ENCODE results near the gene VNN1. TPM values are rescaled to one million over a fixed set of nuclear protein-coding genes. Genes with fewer than 3 reads are reported as not detected.
"Not testable (repeated sequence)": the region's sequence is repeated elsewhere in the genome, so short reads cannot be mapped to it uniquely, and the experiment has no call there.

VNN1 gene
- total RNA-seq, 1 experiment from 2014 or later: not detected

GRCh38 chr6:132715881-132716637 lies 2.2 kb upstream of the VNN1 start:
- Histone ChIP-seq H3K27me3 (ENCODE audit: low read length) (no peaks in the 10 kb centered on the region), H3K4me2 (ENCODE audit: low read depth, low read length, poor library complexity, severe bottlenecking) (no peak overlapping the region), H3K27ac (ENCODE audit: low read length) (no peak overlapping the region), H3K4me3 (ENCODE audit: low read length) (no peak overlapping the region), H3K79me2 (ENCODE audit: low read length) (no peaks in the 10 kb centered on the region), H2AFZ (ENCODE audit: low read length) (no peak overlapping the region), H3K9ac (ENCODE audit: low read length) (no peak overlapping the region), H3K36me3 (ENCODE audit: insufficient read depth, low read length) (no peaks in the 10 kb centered on the region), H3K9me2 (replicated peaks; ENCODE audit: insufficient read depth, low read length) (no peaks in the 10 kb centered on the region), H3K4me1 (ENCODE audit: low read length) (peaks cover 9% of the 10 kb centered on the region), H4K20me1 (ENCODE audit: insufficient read depth, low read depth, low read length) (no peaks in the 10 kb centered on the region), H3K9me3 (ENCODE audit: low read length) (no peaks in the 10 kb centered on the region)
- DNase-seq: no peak

DNA sequence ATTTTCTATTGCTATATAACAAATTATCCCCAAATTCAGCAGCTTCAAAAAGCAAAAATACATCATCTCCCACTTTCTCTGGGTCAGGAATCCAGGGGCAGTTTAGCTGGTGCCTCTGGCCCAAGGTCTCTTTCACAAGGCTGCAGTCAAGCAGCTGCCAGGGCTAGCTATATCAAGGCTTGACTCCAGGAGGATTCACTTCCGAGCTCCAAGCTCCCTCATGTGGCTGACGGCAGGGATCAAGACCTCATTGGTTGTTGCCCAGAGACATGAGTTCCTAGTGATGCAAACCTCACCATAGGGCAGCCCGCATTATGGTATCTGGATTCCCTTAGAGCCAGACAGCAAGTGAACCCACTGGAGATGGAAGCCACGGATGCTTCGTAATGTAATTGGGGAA lies 1.3 kb upstream of the VNN1 start:
- Histone ChIP-seq H3K4me1 (ENCODE audit: low read length) (peaks cover 9% of the 10 kb centered on the region), H2AFZ (ENCODE audit: low read length) (no peak overlapping the region), H3K36me3 (ENCODE audit: insufficient read depth, low read length) (no peaks in the 10 kb centered on the region), H3K27ac (ENCODE audit: low read length) (no peak overlapping the region), H3K27me3 (ENCODE audit: low read length) (no peaks in the 10 kb centered on the region), H3K4me3 (ENCODE audit: low read length) (no peak overlapping the region), H3K79me2 (ENCODE audit: low read length) (no peaks in the 10 kb centered on the region), H3K9me3 (ENCODE audit: low read length) (no peaks in the 10 kb centered on the region), H3K9me2 (replicated peaks; ENCODE audit: insufficient read depth, low read length) (no peaks in the 10 kb centered on the region), H3K4me2 (ENCODE audit: low read depth, low read length, poor library complexity, severe bottlenecking) (no peak overlapping the region), H3K9ac (ENCODE audit: low read length) (no peak overlapping the region), H4K20me1 (ENCODE audit: insufficient read depth, low read depth, low read length) (no peaks in the 10 kb centered on the region)
- no peak for DNase-seq

DNA sequence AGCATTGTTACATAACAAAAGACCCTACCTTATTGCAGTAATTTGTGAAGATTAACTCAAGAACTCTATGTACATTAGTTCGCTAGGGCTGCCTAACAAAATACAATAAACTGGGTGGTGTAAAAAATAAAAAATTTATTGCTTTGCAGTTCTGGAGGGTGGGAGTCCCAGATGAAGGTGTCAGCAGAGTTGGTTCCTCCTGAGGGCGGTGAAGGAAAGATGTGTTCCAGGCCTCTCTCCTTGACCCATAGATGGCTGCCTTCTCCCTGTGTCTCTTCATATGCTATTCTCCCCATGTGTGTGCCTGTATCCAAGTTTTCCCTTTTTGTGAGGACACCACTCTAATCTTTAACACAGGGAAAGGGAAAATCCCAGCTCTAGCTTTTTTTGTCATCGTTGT lies 305 bp upstream of the VNN1 start:
- Histone ChIP-seq H3K27me3 (ENCODE audit: low read length) (no peaks in the 10 kb centered on the region), H3K79me2 (ENCODE audit: low read length) (no peaks in the 10 kb centered on the region), H3K9ac (ENCODE audit: low read length) (no peak overlapping the region), H3K9me2 (replicated peaks; ENCODE audit: insufficient read depth, low read length) (no peaks in the 10 kb centered on the region), H3K27ac (ENCODE audit: low read length) (no peak overlapping the region), H2AFZ (ENCODE audit: low read length) (no peak overlapping the region), H3K4me3 (ENCODE audit: low read length) (no peak overlapping the region), H3K4me1 (ENCODE audit: low read length) (peaks cover 9% of the 10 kb centered on the region), H4K20me1 (ENCODE audit: insufficient read depth, low read depth, low read length) (no peaks in the 10 kb centered on the region), H3K4me2 (ENCODE audit: low read depth, low read length, poor library complexity, severe bottlenecking) (no peak overlapping the region), H3K36me3 (ENCODE audit: insufficient read depth, low read length) (no peaks in the 10 kb centered on the region), H3K9me3 (ENCODE audit: low read length) (no peaks in the 10 kb centered on the region)
- no peak for DNase-seq

DNA sequence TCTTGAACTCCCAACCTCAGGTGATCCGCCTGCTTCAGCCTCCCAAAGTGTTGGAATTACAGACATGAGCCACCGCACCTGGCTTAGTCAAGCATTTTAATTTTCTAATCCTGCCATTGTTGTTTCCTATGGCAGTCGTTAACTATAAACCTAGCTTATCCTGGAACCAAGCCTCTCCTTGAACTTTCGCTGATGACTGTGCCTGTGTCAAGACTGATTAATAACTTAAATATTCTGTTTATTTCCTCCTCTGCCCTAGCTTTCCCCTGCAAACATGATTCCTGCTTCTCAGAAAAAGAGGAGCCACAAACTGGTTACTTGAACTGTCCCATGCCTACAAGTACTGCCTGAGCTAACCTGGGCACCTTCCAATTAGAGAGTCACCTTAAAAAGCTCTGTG lies 1.5 kb downstream of the VNN1 start:
- Histone ChIP-seq H3K79me2 (ENCODE audit: low read length) (no peaks in the 10 kb centered on the region), H3K4me2 (ENCODE audit: low read depth, low read length, poor library complexity, severe bottlenecking) (no peak overlapping the region), H3K4me3 (ENCODE audit: low read length) (no peak overlapping the region), H2AFZ (ENCODE audit: low read length) (no peak overlapping the region), H3K27ac (ENCODE audit: low read length) (no peak overlapping the region), H3K9me3 (ENCODE audit: low read length) (no peaks in the 10 kb centered on the region), H3K36me3 (ENCODE audit: insufficient read depth, low read length) (no peaks in the 10 kb centered on the region), H3K9me2 (replicated peaks; ENCODE audit: insufficient read depth, low read length) (no peaks in the 10 kb centered on the region), H3K27me3 (ENCODE audit: low read length) (no peaks in the 10 kb centered on the region), H4K20me1 (ENCODE audit: insufficient read depth, low read depth, low read length) (no peaks in the 10 kb centered on the region), H3K4me1 (ENCODE audit: low read length) (peaks cover 12% of the 10 kb centered on the region), H3K9ac (ENCODE audit: low read length) (no peak overlapping the region)
- DNase-seq: no peak

DNA sequence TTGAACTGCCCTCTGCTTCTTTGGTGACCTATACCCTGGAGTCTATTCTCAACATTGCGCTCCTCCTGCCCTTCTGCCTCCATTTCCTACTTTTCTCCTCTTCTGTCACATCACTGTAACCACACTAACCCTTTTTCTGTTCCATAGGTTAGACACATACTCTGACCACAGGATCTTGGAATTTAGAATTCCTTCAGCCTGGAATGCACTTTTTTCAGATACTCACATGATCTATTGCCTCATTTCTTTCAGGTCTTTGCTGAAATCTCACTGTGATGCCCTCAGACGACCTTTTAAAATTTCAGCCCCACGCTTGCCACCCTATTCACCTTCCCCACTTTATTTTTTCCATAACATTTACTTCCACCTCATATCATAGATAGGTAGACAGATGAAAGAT lies 5.1 kb downstream of the VNN1 start:
- no peak for DNase-seq
- Histone ChIP-seq H3K4me2 (ENCODE audit: low read depth, low read length, poor library complexity, severe bottlenecking) (no peak overlapping the region), H3K4me1 (ENCODE audit: low read length) (peaks cover 18% of the 10 kb centered on the region), H4K20me1 (ENCODE audit: insufficient read depth, low read depth, low read length) (no peaks in the 10 kb centered on the region), H3K36me3 (ENCODE audit: insufficient read depth, low read length) (no peaks in the 10 kb centered on the region), H3K79me2 (ENCODE audit: low read length) (no peaks in the 10 kb centered on the region), H3K9me2 (replicated peaks; ENCODE audit: insufficient read depth, low read length) (no peaks in the 10 kb centered on the region), H3K9me3 (ENCODE audit: low read length) (no peaks in the 10 kb centered on the region), H3K4me3 (ENCODE audit: low read length) (no peak overlapping the region), H3K27me3 (ENCODE audit: low read length) (no peaks in the 10 kb centered on the region), H2AFZ (ENCODE audit: low read length) (no peak overlapping the region), H3K27ac (ENCODE audit: low read length) (no peak overlapping the region), H3K9ac (ENCODE audit: low read length) (no peak overlapping the region)

DNA sequence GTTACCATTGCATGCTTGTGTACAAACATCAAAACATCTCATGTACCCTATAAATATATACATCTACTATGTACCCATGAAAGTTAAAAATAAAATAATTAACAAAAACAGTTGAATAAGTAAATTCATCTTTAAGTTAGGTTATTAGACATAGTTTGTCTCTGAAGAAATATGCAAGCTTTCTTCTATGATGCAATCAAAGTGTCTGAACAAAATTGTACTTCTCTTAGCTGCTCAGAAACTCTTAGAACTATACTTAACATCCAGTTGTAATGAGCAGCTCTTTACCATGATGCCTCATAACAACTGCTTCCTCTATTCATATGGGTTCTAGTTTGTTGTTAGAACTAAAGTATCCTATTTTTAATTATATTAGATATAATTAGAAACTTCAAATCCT lies 5.9 kb downstream of the VNN1 start:
- DNase-seq: no peak
- no peak overlapping the region for H3K4me3 ChIP-seq (ENCODE audit: low read length)
- peaks cover 11% of the 10 kb centered on the region for H3K4me1 ChIP-seq (ENCODE audit: low read length)
- H2AFZ ChIP-seq (ENCODE audit: low read length): no peak overlapping the region
- no peaks in the 10 kb centered on the region for H3K9me2 ChIP-seq (replicated peaks; ENCODE audit: insufficient read depth, low read length)
- H3K36me3 ChIP-seq (ENCODE audit: insufficient read depth, low read length): no peaks in the 10 kb centered on the region
- H3K9ac ChIP-seq (ENCODE audit: low read length): no peak overlapping the region
- H3K27ac ChIP-seq (ENCODE audit: low read length): no peak overlapping the region
- no peaks in the 10 kb centered on the region for H4K20me1 ChIP-seq (ENCODE audit: insufficient read depth, low read depth, low read length)
- H3K9me3 ChIP-seq (ENCODE audit: low read length): no peaks in the 10 kb centered on the region
- no peaks in the 10 kb centered on the region for H3K27me3 ChIP-seq (ENCODE audit: low read length)
- H3K4me2 ChIP-seq (ENCODE audit: low read depth, low read length, poor library complexity, severe bottlenecking): no peak overlapping the region
- no peaks in the 10 kb centered on the region for H3K79me2 ChIP-seq (ENCODE audit: low read length)

DNA sequence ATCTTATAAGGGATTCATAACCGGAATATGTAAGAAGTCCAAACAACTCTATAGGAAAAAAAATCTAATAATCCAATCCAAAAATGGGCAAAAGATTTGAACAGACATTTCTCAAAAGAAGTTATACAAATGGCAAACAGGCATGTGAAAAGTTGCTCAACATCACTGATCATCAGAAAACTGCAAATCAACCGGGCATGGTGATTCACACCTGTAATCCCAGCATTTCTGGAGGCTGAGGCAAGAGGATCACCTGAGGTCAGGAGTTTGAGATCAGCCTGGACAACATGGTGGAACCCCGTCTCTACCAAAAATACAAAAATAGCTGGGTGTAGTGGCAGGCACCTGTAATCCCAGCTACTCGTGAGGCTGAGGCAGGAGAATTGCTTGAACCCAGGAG lies 7.1 kb downstream of the VNN1 start:
- H3K36me3 ChIP-seq (ENCODE audit: insufficient read depth, low read length): not testable (repeated sequence)

GRCh38 chr6:132703936-132704335 lies 9.9 kb downstream of the VNN1 start:
- DNase-seq: no peak
- Histone ChIP-seq H3K4me1 (ENCODE audit: low read length) (peaks cover 11% of the 10 kb centered on the region), H3K27me3 (ENCODE audit: low read length) (no peaks in the 10 kb centered on the region), H3K9ac (ENCODE audit: low read length) (no peak overlapping the region), H3K79me2 (ENCODE audit: low read length) (no peaks in the 10 kb centered on the region), H3K9me2 (replicated peaks; ENCODE audit: insufficient read depth, low read length) (no peaks in the 10 kb centered on the region), H3K27ac (ENCODE audit: low read length) (no peak overlapping the region), H3K36me3 (ENCODE audit: insufficient read depth, low read length) (no peaks in the 10 kb centered on the region), H2AFZ (ENCODE audit: low read length) (no peak overlapping the region), H4K20me1 (ENCODE audit: insufficient read depth, low read depth, low read length) (no peaks in the 10 kb centered on the region), H3K9me3 (ENCODE audit: low read length) (no peaks in the 10 kb centered on the region), H3K4me2 (ENCODE audit: low read depth, low read length, poor library complexity, severe bottlenecking) (no peak overlapping the region), H3K4me3 (ENCODE audit: low read length) (no peak overlapping the region)

More for the DNA sequence above, 7.1 kb downstream of the VNN1 start:
- H2AFZ ChIP-seq (ENCODE audit: low read length); H3K27ac ChIP-seq (ENCODE audit: low read length); H3K79me2 ChIP-seq (ENCODE audit: low read length); H3K4me3 ChIP-seq (ENCODE audit: low read length); H3K9ac ChIP-seq (ENCODE audit: low read length); DNase-seq; H3K27me3 ChIP-seq (ENCODE audit: low read length); H3K9me3 ChIP-seq (ENCODE audit: low read length); H3K4me2 ChIP-seq (ENCODE audit: low read depth, low read length, poor library complexity, severe bottlenecking); H4K20me1 ChIP-seq (ENCODE audit: insufficient read depth, low read depth, low read length); H3K9me2 ChIP-seq (replicated peaks; ENCODE audit: insufficient read depth, low read length): not testable (repeated sequence)
- peaks cover 11% of the 10 kb centered on the region for H3K4me1 ChIP-seq (ENCODE audit: low read length)

Data from Karpas-422 (cell line).